ENCODE results near the gene RHBDD3. TPM values are rescaled to one million over a fixed set of nuclear protein-coding genes. Genes with fewer than 3 reads are reported as not detected.
A peak's percentile ranks its signal among the peaks of the same experiment; 100 is the strongest.

RHBDD3 gene
- total and polyA plus RNA-seq, 12 donors = 12.2 to 103 (median 45.0) TPM

DNA sequence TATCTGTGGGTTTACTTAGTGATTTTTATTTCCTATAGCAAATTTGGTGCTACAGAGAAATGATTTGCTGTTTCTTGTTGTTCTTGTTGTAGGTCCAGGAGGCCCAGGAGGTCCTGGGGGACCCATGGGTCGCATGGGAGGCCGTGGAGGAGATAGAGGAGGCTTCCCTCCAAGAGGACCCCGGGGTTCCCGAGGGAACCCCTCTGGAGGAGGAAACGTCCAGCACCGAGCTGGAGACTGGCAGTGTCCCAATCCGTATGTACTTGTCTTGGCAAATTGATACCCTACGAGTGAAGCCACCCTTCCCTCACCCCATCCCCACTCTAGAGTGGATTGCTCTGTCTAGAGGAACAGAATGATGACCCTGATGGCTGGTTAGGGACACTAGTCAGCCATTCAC, 30.9 kb upstream of the RHBDD3 start:
- intact Hi-C loops (cut with DNase I) = no loop called here
- Histone ChIP-seq H3K4me1 (replicated peaks in 1 of 2) (peaks cover 13 to 16% of the 10 kb centered on the region in 2 donors), H3K36me3 (replicated peaks in 1 of 2) (peaks cover 0 to 75% of the 10 kb centered on the region in 2 donors), H3K27me3 (no peaks in the 10 kb centered on the region), H3K27ac (no peak overlapping the region), H3K4me3 (no peak overlapping the region), H3K9me3 (replicated peaks in 1 of 3) (no peaks in the 10 kb centered on the region)
- peak in 2 of 7 donors; percentile 15 to 44 for DNase-seq
- no peak for TF ChIP-seq POLR2A (IDR thresholded peaks at IDR 0.05)
- TF ChIP-seq, protein P1, sequence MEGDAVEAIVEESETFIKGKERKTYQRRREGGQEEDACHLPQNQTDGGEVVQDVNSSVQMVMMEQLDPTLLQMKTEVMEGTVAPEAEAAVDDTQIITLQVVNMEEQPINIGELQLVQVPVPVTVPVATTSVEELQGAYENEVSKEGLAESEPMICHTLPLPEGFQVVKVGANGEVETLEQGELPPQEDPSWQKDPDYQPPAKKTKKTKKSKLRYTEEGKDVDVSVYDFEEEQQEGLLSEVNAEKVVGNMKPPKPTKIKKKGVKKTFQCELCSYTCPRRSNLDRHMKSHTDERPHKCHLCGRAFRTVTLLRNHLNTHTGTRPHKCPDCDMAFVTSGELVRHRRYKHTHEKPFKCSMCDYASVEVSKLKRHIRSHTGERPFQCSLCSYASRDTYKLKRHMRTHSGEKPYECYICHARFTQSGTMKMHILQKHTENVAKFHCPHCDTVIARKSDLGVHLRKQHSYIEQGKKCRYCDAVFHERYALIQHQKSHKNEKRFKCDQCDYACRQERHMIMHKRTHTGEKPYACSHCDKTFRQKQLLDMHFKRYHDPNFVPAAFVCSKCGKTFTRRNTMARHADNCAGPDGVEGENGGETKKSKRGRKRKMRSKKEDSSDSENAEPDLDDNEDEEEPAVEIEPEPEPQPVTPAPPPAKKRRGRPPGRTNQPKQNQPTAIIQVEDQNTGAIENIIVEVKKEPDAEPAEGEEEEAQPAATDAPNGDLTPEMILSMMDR (IDR thresholded peaks at IDR 0.05) = no peak
- 62 to 86% (median 74%) methylated on average over 5 to 8 of the region's 8 CpGs for WGBS, 4 donors

DNA sequence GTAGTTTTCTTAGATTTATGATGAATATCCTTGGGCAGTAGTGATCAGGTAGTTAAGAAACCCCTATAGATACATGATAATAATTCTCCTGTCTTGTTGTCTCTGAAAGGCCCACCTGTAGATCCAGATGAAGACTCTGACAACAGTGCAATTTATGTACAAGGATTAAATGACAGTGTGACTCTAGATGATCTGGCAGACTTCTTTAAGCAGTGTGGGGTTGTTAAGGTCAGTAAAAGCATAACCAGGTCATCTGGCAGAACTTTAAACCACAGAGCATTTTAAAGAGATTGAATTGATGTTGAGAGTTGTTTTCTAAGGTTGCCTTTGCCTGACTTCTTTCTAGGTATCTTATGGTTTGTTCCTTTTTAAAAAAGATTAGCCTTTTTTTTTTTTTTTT, 24.6 kb upstream of the RHBDD3 start:
- DNase-seq = no peak
- no peaks in the 10 kb centered on the region for H3K27me3 ChIP-seq
- no peak overlapping the region for H3K27ac ChIP-seq
- no peaks in the 10 kb centered on the region for H3K9me3 ChIP-seq (replicated peaks in 1 of 3)
- TF ChIP-seq POLR2A (IDR thresholded peaks at IDR 0.05) = no peak
- TF ChIP-seq, protein P1 (IDR thresholded peaks at IDR 0.05) = no peak
- peaks cover 0 to 11% of the 10 kb centered on the region in 2 donors for H3K4me1 ChIP-seq (replicated peaks in 1 of 2)
- intact Hi-C loops (cut with DNase I) = no loop called here
- peaks cover 0 to 100% of the 10 kb centered on the region in 2 donors for H3K36me3 ChIP-seq (replicated peaks in 1 of 2)
- H3K4me3 ChIP-seq = no peak overlapping the region

DNA sequence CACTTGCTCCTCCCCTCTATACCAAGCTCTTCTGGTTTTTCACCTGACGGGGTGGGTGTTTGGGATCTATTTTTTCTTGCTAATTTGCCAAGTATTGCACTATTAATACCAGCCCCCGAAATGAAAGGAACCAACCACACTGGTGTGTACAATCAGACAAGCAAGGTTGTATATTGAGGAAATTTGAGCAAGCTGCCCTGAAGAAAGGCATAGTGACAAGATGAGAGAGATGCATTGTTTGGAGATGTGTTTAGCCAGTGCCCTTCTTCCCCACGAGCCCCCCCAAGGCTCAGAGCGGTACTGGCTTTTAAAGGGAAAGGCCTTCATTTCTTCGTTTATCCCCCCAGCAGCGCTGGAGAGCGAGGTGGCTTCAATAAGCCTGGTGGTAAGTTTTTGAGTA, 23.4 kb upstream of the RHBDD3 start:
- 64 to 68% (median 66%) methylated on average over 7 of the region's 7 CpGs for WGBS, 4 donors
- H3K9me3 ChIP-seq (replicated peaks in 1 of 3) = no peaks in the 10 kb centered on the region
- TF ChIP-seq, protein P1 (IDR thresholded peaks at IDR 0.05) = no peak
- TF ChIP-seq POLR2A (IDR thresholded peaks at IDR 0.05) = no peak
- peak in 1 of 7 donors; percentile 48 for DNase-seq
- intact Hi-C loops (cut with DNase I) = no loop called here
- peak overlapping the region in 1 of 5 donors; percentile 15 for H3K27ac ChIP-seq
- H3K27me3 ChIP-seq = no peaks in the 10 kb centered on the region
- H3K4me1 ChIP-seq (replicated peaks in 1 of 2) = peaks cover 0 to 11% of the 10 kb centered on the region in 2 donors
- no peak overlapping the region for H3K4me3 ChIP-seq
- H3K36me3 ChIP-seq (replicated peaks in 1 of 2) = peaks cover 0 to 100% of the 10 kb centered on the region in 2 donors

DNA sequence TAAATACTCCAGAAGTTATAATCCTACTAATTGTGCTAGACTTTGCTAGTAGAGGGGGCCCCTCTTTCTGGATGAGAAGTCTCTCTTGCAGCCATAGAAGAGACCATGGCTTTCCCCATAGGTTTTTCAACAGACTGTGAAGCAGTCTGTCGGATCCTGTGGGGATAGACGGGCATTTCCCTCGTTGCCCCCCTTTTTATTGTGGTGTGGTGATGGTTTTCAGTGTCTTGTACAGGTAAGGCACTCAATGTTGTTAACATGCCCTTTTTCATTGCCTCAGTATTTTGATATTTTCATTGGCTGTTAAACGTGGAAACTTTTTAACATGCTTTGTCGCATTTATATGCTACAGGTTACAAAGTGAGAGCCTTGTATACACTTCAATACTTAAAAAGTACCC, 22.3 kb upstream of the RHBDD3 start:
- Histone ChIP-seq H3K27ac (no peak overlapping the region), H3K9me3 (replicated peaks in 1 of 3) (no peaks in the 10 kb centered on the region), H3K36me3 (replicated peaks in 1 of 2) (peaks cover 0 to 100% of the 10 kb centered on the region in 2 donors), H3K4me3 (no peak overlapping the region), H3K4me1 (replicated peaks in 1 of 2) (peaks cover 0 to 11% of the 10 kb centered on the region in 2 donors), H3K27me3 (no peaks in the 10 kb centered on the region)
- no peak for DNase-seq
- TF ChIP-seq, protein P1 (IDR thresholded peaks at IDR 0.05) = no peak
- TF ChIP-seq POLR2A (IDR thresholded peaks at IDR 0.05) = no peak
- intact Hi-C loops (cut with DNase I) = no loop called here
- 52 to 63% (median 55%) methylated on average over 5 of the region's 5 CpGs for WGBS, 4 donors
